ENCODE data around the gene COQ9. TPM values are rescaled to one million over a fixed set of nuclear protein-coding genes. Genes with fewer than 3 reads are reported as not detected.

Gene COQ9
- total and polyA plus RNA-seq, 5 donors from 2014 or later: 18.5 to 33.6 (median 26.4) TPM

DNA sequence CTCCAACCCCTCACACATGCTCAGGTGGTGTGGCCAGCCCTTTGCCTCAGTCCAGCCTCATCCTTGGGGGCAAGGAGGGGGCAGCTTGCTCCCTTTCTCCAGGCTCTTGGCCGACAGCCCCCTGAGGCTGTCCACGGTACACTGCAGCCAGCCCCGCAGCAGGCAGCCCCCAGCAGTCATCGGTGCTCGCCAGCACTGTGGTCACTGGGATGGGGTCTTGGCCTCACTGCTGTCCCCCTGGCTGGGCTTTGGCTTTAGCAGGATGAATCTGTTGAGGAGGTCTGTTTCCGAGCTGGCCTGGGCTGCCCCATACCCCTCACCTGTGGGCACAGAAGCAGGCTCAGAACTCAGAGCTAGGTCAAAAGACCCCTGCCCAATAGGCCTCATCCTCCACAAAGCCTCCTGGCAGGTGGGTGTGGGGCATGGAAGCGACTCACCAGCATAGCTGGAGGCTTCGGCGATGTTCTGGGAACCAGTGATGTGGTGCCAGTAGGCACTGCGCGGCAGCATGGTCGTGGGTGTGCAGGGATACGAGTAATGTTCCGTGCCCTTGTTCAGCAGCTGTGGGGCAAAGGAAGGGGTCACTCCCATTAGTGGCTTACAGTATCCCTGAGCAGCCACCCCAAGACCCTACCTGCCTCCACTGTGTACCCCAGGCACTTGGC lies 26.0 kb downstream of the COQ9 start:
- Mint-ChIP-seq H3K36me3 (peaks cover 22% of the 10 kb centered on the region), H3K4me1 (peaks cover 4 to 16% (median 10%) of the 10 kb centered on the region in 4 donors), H3K27ac (no peak overlapping the region), H3K4me3 (no peak overlapping the region), H3K27me3 (no peaks in the 10 kb centered on the region), H3K9me3 (peaks cover 0 to 3% (median 0%) of the 10 kb centered on the region in 7 donors)
- Histone ChIP-seq H3K27ac (ENCODE audit: insufficient read depth, low read length, poor library complexity, severe bottlenecking) (peak overlapping the region; percentile 2), H3K4me1 (ENCODE audit: control insufficient read depth, insufficient read depth, low read length, poor library complexity, severe bottlenecking) (peaks cover 13% of the 10 kb centered on the region), H3K9me3 (ENCODE audit: control insufficient read depth in 2 of 2, low read length in 2 of 2) (no peaks in the 10 kb centered on the region), H3K4me3 (ENCODE audit: low read depth, low read length) (no peak overlapping the region), H3K27me3 (ENCODE audit: control insufficient read depth, insufficient read depth, low read length) (no peaks in the 10 kb centered on the region), H3K36me3 (ENCODE audit: control insufficient read depth, insufficient read depth, low read length) (peaks cover 35% of the 10 kb centered on the region)
- no peak for ATAC-seq (ENCODE audit: low read depth in 2 of 2)
- DNase-seq: no peak

GRCh38 chr16:57473906-57474305 lies 26.6 kb downstream of the COQ9 start:
- no peaks in the 10 kb centered on the region for H3K27me3 Mint-ChIP-seq
- no peak for ATAC-seq (ENCODE audit: low read depth in 2 of 2)
- no peak overlapping the region for H3K4me3 Mint-ChIP-seq
- H3K9me3 Mint-ChIP-seq: peaks cover 0 to 3% (median 0%) of the 10 kb centered on the region in 7 donors
- no peak for DNase-seq
- Histone ChIP-seq H3K27me3 (ENCODE audit: control insufficient read depth, insufficient read depth, low read length) (no peaks in the 10 kb centered on the region), H3K27ac (ENCODE audit: insufficient read depth, low read length, poor library complexity, severe bottlenecking) (no peak overlapping the region), H3K9me3 (ENCODE audit: control insufficient read depth in 2 of 2, low read length in 2 of 2) (no peaks in the 10 kb centered on the region), H3K36me3 (ENCODE audit: control insufficient read depth, insufficient read depth, low read length) (peaks cover 29% of the 10 kb centered on the region), H3K4me1 (ENCODE audit: control insufficient read depth, insufficient read depth, low read length, poor library complexity, severe bottlenecking) (peaks cover 13% of the 10 kb centered on the region), H3K4me3 (ENCODE audit: low read depth, low read length) (no peak overlapping the region)
- peaks cover 4 to 17% (median 8%) of the 10 kb centered on the region in 4 donors for H3K4me1 Mint-ChIP-seq
- H3K27ac Mint-ChIP-seq: peak overlapping the region in 1 of 3 donors; percentile 46
- peaks cover 16% of the 10 kb centered on the region for H3K36me3 Mint-ChIP-seq

- Mint-ChIP-seq H3K9me3 (peaks cover 0 to 3% (median 0%) of the 10 kb centered on the region in 7 donors), H3K27ac (no peak overlapping the region), H3K4me1 (peaks cover 4 to 17% (median 8%) of the 10 kb centered on the region in 4 donors), H3K36me3 (peaks cover 8% of the 10 kb centered on the region), H3K4me3 (no peak overlapping the region), H3K27me3 (no peaks in the 10 kb centered on the region)
- no peak for ATAC-seq (ENCODE audit: low read depth in 2 of 2)
- no peak for DNase-seq
- H3K27ac ChIP-seq (ENCODE audit: insufficient read depth, low read length, poor library complexity, severe bottlenecking): peak overlapping the region; percentile 33
- H3K4me3 ChIP-seq (ENCODE audit: low read depth, low read length): no peak overlapping the region
- H3K36me3 ChIP-seq (ENCODE audit: control insufficient read depth, insufficient read depth, low read length): peaks cover 19% of the 10 kb centered on the region
- no peaks in the 10 kb centered on the region for H3K9me3 ChIP-seq (ENCODE audit: control insufficient read depth in 2 of 2, low read length in 2 of 2)
- no peaks in the 10 kb centered on the region for H3K27me3 ChIP-seq (ENCODE audit: control insufficient read depth, insufficient read depth, low read length)
- peaks cover 13% of the 10 kb centered on the region for H3K4me1 ChIP-seq (ENCODE audit: control insufficient read depth, insufficient read depth, low read length, poor library complexity, severe bottlenecking)
These were observed 27.7 kb downstream of the COQ9 start for GRCh38 chr16:57474671-57475661.

- peak overlapping the region in 2 of 3 donors; percentile 43 to 88 for H3K27ac Mint-ChIP-seq
- H3K36me3 Mint-ChIP-seq: peaks cover 4% of the 10 kb centered on the region
- Histone ChIP-seq H3K27ac (ENCODE audit: insufficient read depth, low read length, poor library complexity, severe bottlenecking) (peak overlapping the region; percentile 33), H3K4me1 (ENCODE audit: control insufficient read depth, insufficient read depth, low read length, poor library complexity, severe bottlenecking) (peaks cover 13% of the 10 kb centered on the region), H3K9me3 (ENCODE audit: control insufficient read depth in 2 of 2, low read length in 2 of 2) (no peaks in the 10 kb centered on the region), H3K4me3 (ENCODE audit: low read depth, low read length) (peak overlapping the region; percentile 47), H3K27me3 (ENCODE audit: control insufficient read depth, insufficient read depth, low read length) (no peaks in the 10 kb centered on the region), H3K36me3 (ENCODE audit: control insufficient read depth, insufficient read depth, low read length) (peaks cover 10% of the 10 kb centered on the region)
- H3K4me1 Mint-ChIP-seq: peaks cover 4 to 17% (median 8%) of the 10 kb centered on the region in 4 donors
- H3K9me3 Mint-ChIP-seq: peaks cover 0 to 3% (median 0%) of the 10 kb centered on the region in 7 donors
- DNase-seq (peak; percentile 67 to 83 (median 67)), ATAC-seq (ENCODE audit: low read depth in 2 of 2) (peak; percentile 90 to 94)
- H3K27me3 Mint-ChIP-seq: no peaks in the 10 kb centered on the region
- H3K4me3 Mint-ChIP-seq: peak overlapping the region in 1 of 4 donors; percentile 23
These were observed 28.5 kb downstream of the COQ9 start for GRCh38 chr16:57475711-57476339.

DNA sequence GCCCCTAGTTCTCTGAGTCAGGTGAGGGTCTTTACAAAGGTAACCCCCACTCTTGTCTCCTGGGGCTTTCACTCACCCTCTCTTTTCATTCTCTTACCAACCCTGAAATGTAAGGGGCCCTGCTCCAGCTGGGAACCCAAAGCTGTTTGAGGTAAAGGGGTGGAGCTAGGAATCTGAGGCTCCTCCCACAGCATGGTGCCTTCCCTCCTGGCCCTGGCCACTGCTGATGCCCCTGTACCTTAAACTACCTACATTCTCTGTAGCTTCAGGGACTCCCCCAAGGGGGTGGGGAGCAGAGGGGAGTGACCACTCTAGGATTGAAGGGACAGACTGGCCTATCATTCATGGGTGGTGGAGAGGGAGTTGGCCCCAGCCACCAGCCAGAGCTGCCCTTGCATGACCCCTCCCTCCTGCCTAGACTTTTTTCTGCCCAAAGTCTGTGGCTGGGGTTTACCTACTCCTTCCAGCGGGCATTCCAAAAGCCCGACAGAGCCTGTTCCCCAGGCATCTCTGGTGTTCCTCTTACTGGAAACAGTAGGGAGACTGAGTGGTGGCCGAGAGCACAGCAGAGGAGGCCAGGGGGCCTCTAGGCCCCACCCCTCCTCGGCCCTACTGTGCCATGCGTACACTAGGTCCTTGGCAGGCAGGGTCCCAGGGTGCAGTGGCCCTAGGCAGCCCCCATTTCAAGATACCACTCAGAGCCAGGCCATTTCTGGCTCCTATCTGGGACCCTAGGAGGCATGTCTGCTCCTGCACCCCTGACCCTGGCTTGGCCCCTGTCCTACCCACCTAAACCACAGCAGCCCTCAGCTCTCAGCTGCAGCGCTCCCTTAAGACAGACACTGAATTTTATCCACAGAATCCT lies 29.5 kb downstream of the COQ9 start:
- peaks cover 3% of the 10 kb centered on the region for H3K36me3 Mint-ChIP-seq
- no peak overlapping the region for H3K27ac ChIP-seq (ENCODE audit: insufficient read depth, low read length, poor library complexity, severe bottlenecking)
- peaks cover 13% of the 10 kb centered on the region for H3K4me1 ChIP-seq (ENCODE audit: control insufficient read depth, insufficient read depth, low read length, poor library complexity, severe bottlenecking)
- no peaks in the 10 kb centered on the region for H3K27me3 ChIP-seq (ENCODE audit: control insufficient read depth, insufficient read depth, low read length)
- no peaks in the 10 kb centered on the region for H3K9me3 ChIP-seq (ENCODE audit: control insufficient read depth in 2 of 2, low read length in 2 of 2)
- H3K4me3 Mint-ChIP-seq: peak overlapping the region in 3 of 4 donors; percentile 33 to 46 (median 35)
- H3K27me3 Mint-ChIP-seq: no peaks in the 10 kb centered on the region
- ATAC-seq (ENCODE audit: low read depth in 2 of 2) (no peak), DNase-seq (no peak)
- H3K9me3 Mint-ChIP-seq: peaks cover 0 to 3% (median 0%) of the 10 kb centered on the region in 7 donors
- H3K36me3 ChIP-seq (ENCODE audit: control insufficient read depth, insufficient read depth, low read length): peaks cover 3% of the 10 kb centered on the region
- no peak overlapping the region for H3K4me3 ChIP-seq (ENCODE audit: low read depth, low read length)
- peak overlapping the region in 2 of 3 donors; percentile 42 to 52 for H3K27ac Mint-ChIP-seq
- peaks cover 4 to 17% (median 8%) of the 10 kb centered on the region in 4 donors for H3K4me1 Mint-ChIP-seq

- no peaks in the 10 kb centered on the region for H3K27me3 ChIP-seq (ENCODE audit: control insufficient read depth, insufficient read depth, low read length)
- Mint-ChIP-seq H3K4me3 (peak overlapping the region in 2 of 4 donors; percentile 27 to 35), H3K4me1 (peaks cover 0 to 17% (median 7%) of the 10 kb centered on the region in 4 donors), H3K27me3 (no peaks in the 10 kb centered on the region), H3K27ac (no peak overlapping the region), H3K36me3 (no peaks in the 10 kb centered on the region), H3K9me3 (no peaks in the 10 kb centered on the region)
- no peak overlapping the region for H3K27ac ChIP-seq (ENCODE audit: insufficient read depth, low read length, poor library complexity, severe bottlenecking)
- no peaks in the 10 kb centered on the region for H3K9me3 ChIP-seq (ENCODE audit: control insufficient read depth in 2 of 2, low read length in 2 of 2)
- no peak for DNase-seq
- H3K4me1 ChIP-seq (ENCODE audit: control insufficient read depth, insufficient read depth, low read length, poor library complexity, severe bottlenecking): peaks cover 13% of the 10 kb centered on the region
- no peak overlapping the region for H3K4me3 ChIP-seq (ENCODE audit: low read depth, low read length)
- no peak for ATAC-seq (ENCODE audit: low read depth in 2 of 2)
- no peaks in the 10 kb centered on the region for H3K36me3 ChIP-seq (ENCODE audit: control insufficient read depth, insufficient read depth, low read length)
These were observed 30.4 kb downstream of the COQ9 start for GRCh38 chr16:57477531-57478202.

Measured in CD4-positive, CD25-positive, alpha-beta regulatory T cell (primary cell).